Activated naive CD8-positive, alpha-beta T cell treated with anti-CD3 and anti-CD28 coated beads for 36 hours (primary cell): ENCODE results near the gene PDE4B. TPM values are rescaled to one million over a fixed set of nuclear protein-coding genes. Genes with fewer than 3 reads are reported as not detected.
"Not testable (repeated sequence)": the region's sequence is repeated elsewhere in the genome, so short reads cannot be mapped to it uniquely, and the experiment has no call there.

Source experiments
- DNase-seq: peaks from one replicate; pipeline ENCODE4 v3.0.0; 2021
- H3K27ac Mint-ChIP-seq: one replicate; pipeline ENCODE4 v1.8.0; 2022; ENCODE audit warnings: mild to moderate bottlenecking, moderate library complexity, mixed read lengths
- H3K27me3 Mint-ChIP-seq: one replicate; pipeline ENCODE4 v1.8.0; 2022; ENCODE audit warnings: mild to moderate bottlenecking, mixed read lengths
- H3K36me3 Mint-ChIP-seq: one replicate; pipeline ENCODE4 v1.8.0; 2021; ENCODE audit warnings: mild to moderate bottlenecking, mixed read lengths
- H3K4me1 Mint-ChIP-seq: one replicate; pipeline ENCODE4 v1.8.0; 2021; ENCODE audit warnings: mixed read lengths
- H3K4me3 Mint-ChIP-seq: one replicate; pipeline ENCODE4 v1.8.0; 2022; ENCODE audit warnings: mild to moderate bottlenecking, moderate library complexity, mixed read lengths
- H3K9me3 Mint-ChIP-seq: one replicate; pipeline ENCODE4 v1.8.0; 2022; ENCODE audit warnings: mixed read lengths
- total RNA-seq, 2 experiments: library from RNA; stranded (reverse); gene quantifications; one replicate each; pipeline ENCODE4 v1.2.3, GENCODE V29; 2021

Gene PDE4B
- total RNA-seq, 2 experiments from 2014 or later: 22.3 to 24.6 TPM

GRCh38 chr1:66405061-66405460 is 612.4 kb downstream of the PDE4B start:
- no peak overlapping the region for H3K4me3 Mint-ChIP-seq
- peaks cover 8% of the 10 kb centered on the region for H3K36me3 Mint-ChIP-seq
- DNase-seq: no peak
- H3K27me3 Mint-ChIP-seq: no peaks in the 10 kb centered on the region
- H3K27ac Mint-ChIP-seq: no peak overlapping the region
- H3K4me1 Mint-ChIP-seq: peaks cover 24% of the 10 kb centered on the region
- peaks cover 11% of the 10 kb centered on the region for H3K9me3 Mint-ChIP-seq

GRCh38 chr1:66411449-66411848 is 618.8 kb downstream of the PDE4B start:
- Mint-ChIP-seq H3K36me3 (peaks cover 15% of the 10 kb centered on the region), H3K4me1 (peaks cover 27% of the 10 kb centered on the region), H3K9me3 (peaks cover 25% of the 10 kb centered on the region)
- not testable (repeated sequence) for H3K4me3 Mint-ChIP-seq, H3K27me3 Mint-ChIP-seq, H3K27ac Mint-ChIP-seq, DNase-seq

GRCh38 chr1:66412704-66413103 is 620.0 kb downstream of the PDE4B start:
- H3K27ac Mint-ChIP-seq: no peak overlapping the region
- no peaks in the 10 kb centered on the region for H3K27me3 Mint-ChIP-seq
- no peak overlapping the region for H3K4me3 Mint-ChIP-seq
- H3K4me1 Mint-ChIP-seq: peaks cover 27% of the 10 kb centered on the region
- peaks cover 21% of the 10 kb centered on the region for H3K36me3 Mint-ChIP-seq
- peaks cover 35% of the 10 kb centered on the region for H3K9me3 Mint-ChIP-seq
- no peak for DNase-seq

DNA sequence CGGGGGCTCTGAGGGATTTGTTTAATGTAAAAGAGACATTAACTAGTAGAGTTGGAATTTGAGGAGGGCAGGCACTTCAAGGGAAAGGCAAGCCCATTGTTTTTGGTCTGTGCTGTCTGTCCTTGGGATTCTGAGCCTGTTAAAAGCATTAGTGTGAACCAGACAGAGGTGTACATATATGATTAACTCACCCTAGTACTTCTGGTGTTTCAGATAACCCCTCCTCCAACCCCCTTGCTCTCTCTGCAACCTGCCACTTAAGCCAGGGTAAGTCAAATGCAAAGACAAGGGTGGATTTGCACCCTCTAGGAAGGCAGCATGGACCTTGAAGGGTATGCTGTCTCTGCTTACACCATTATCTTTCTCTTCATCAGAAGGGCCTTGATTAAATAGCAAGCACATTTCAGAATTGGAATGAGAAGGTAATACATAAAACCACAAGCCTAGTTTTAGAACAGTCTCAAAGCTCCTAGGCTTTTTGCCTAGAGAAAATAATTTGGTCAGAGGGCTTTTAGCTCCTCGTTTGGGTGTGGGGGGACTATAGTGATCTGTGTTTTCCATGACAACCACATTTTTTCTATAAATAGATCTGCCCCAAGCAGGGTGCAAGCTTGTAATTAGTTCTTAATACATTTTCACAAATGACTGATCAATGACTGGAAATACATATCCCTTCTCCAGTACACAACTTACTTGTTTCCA is 620.6 kb downstream of the PDE4B start:
- Mint-ChIP-seq H3K4me1 (peaks cover 27% of the 10 kb centered on the region), H3K27ac (no peak overlapping the region), H3K9me3 (peaks cover 39% of the 10 kb centered on the region), H3K27me3 (no peaks in the 10 kb centered on the region), H3K36me3 (peaks cover 25% of the 10 kb centered on the region), H3K4me3 (no peak overlapping the region)
- DNase-seq: no peak

DNA sequence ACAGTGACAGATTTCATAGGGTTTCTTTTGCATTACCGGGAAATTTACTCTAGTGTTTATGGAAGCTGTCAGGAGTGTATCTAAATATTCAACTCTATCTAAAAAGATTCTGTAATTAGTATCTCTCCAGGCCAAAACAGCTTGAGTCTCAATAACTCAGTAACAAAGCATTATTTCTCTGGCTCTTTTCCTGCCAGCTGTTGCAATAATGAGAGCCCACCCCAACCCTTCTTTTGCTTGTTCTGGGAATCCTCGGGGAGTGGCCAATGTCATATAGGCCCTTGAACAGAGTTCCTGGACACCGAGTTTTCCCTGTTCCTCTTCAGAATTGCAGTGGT is 621.1 kb downstream of the PDE4B start:
- no peak for DNase-seq
- Mint-ChIP-seq H3K27ac (no peak overlapping the region), H3K36me3 (peaks cover 26% of the 10 kb centered on the region), H3K4me1 (peaks cover 27% of the 10 kb centered on the region), H3K27me3 (no peaks in the 10 kb centered on the region), H3K9me3 (peaks cover 42% of the 10 kb centered on the region), H3K4me3 (no peak overlapping the region)

GRCh38 chr1:66415281-66415680 is 622.6 kb downstream of the PDE4B start:
- DNase-seq: no peak
- H3K27me3 Mint-ChIP-seq: no peaks in the 10 kb centered on the region
- H3K4me1 Mint-ChIP-seq: peaks cover 27% of the 10 kb centered on the region
- H3K4me3 Mint-ChIP-seq: no peak overlapping the region
- H3K9me3 Mint-ChIP-seq: peaks cover 39% of the 10 kb centered on the region
- H3K36me3 Mint-ChIP-seq: peaks cover 20% of the 10 kb centered on the region
- H3K27ac Mint-ChIP-seq: no peak overlapping the region

DNA sequence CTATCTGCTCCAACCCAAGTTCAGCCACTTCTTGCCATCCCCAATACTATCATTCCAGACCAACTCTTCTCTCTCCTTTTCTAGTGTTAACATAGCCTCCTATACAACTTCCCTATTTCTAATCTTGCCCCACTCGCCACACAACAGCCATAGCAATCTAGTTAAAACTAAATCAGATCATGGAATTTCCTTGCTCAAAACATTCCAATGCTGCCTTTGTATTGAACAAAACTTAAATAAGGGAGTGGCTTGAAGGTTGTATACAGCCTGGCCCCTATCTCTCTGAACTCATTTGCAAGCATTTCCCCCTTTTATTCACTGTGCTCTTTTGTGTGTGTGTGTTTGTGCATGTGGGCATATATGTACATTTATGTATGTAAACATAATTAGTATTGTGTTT is 623.2 kb downstream of the PDE4B start:
- H3K27me3 Mint-ChIP-seq: no peaks in the 10 kb centered on the region
- no peak overlapping the region for H3K4me3 Mint-ChIP-seq
- peaks cover 19% of the 10 kb centered on the region for H3K36me3 Mint-ChIP-seq
- H3K9me3 Mint-ChIP-seq: peaks cover 37% of the 10 kb centered on the region
- no peak overlapping the region for H3K27ac Mint-ChIP-seq
- peaks cover 25% of the 10 kb centered on the region for H3K4me1 Mint-ChIP-seq
- DNase-seq: no peak

DNA sequence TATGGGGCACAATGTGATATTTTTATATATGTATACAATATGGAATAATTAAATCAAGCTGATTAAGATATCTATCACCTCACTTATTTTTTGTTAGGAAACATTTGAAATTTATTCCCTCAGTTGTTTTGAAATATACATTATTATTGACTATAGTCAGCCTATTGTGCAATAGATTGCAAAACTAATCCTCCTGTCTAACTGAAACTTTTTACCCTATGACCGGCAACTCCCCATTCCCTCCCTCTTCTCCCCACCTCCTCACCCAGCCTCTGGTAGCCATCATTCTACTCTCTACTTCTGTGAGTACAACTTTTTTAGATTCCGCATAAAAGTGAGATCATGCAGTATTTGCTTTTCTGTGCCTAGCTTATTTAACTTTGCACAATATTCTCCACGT is 623.6 kb downstream of the PDE4B start:
- Mint-ChIP-seq H3K9me3 (peaks cover 34% of the 10 kb centered on the region), H3K4me1 (peaks cover 21% of the 10 kb centered on the region), H3K4me3 (no peak overlapping the region), H3K27ac (no peak overlapping the region), H3K36me3 (peaks cover 19% of the 10 kb centered on the region), H3K27me3 (no peaks in the 10 kb centered on the region)
- DNase-seq: no peak

GRCh38 chr1:66418021-66418420 is 625.3 kb downstream of the PDE4B start:
- Mint-ChIP-seq H3K36me3 (peaks cover 15% of the 10 kb centered on the region), H3K27ac (no peak overlapping the region), H3K4me3 (no peak overlapping the region), H3K4me1 (peaks cover 14% of the 10 kb centered on the region), H3K9me3 (peaks cover 31% of the 10 kb centered on the region), H3K27me3 (no peaks in the 10 kb centered on the region)
- DNase-seq: no peak

- H3K4me1 Mint-ChIP-seq, H3K27me3 Mint-ChIP-seq, DNase-seq, H3K4me3 Mint-ChIP-seq, H3K27ac Mint-ChIP-seq: not testable (repeated sequence)
- Mint-ChIP-seq H3K36me3 (peaks cover 15% of the 10 kb centered on the region), H3K9me3 (peaks cover 32% of the 10 kb centered on the region)
Measured at GRCh38 chr1:66420171-66420570, 627.5 kb downstream of the PDE4B start.

DNA sequence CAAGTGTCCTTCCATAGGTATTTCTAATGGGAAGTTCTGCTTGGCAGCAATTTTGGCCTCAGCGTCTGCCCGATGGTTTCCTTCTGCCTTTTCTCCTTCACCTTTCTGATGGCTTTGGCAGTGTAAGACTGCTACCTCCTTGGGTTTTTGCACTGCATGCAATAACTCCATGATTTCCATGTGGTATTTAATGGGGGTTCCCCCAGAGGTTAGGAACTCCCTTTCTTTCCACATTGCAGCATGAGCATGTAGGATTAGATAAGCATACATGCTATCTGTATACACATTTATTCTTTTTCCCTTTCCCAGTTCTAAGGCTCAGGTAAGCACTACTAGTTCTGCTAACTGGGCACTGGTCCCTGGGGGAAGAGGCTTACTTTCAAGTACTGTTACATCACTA is 628.2 kb downstream of the PDE4B start:
- not testable (repeated sequence) for H3K27me3 Mint-ChIP-seq, H3K27ac Mint-ChIP-seq, H3K4me1 Mint-ChIP-seq, DNase-seq, H3K4me3 Mint-ChIP-seq
- H3K9me3 Mint-ChIP-seq: peaks cover 29% of the 10 kb centered on the region
- peaks cover 15% of the 10 kb centered on the region for H3K36me3 Mint-ChIP-seq

DNA sequence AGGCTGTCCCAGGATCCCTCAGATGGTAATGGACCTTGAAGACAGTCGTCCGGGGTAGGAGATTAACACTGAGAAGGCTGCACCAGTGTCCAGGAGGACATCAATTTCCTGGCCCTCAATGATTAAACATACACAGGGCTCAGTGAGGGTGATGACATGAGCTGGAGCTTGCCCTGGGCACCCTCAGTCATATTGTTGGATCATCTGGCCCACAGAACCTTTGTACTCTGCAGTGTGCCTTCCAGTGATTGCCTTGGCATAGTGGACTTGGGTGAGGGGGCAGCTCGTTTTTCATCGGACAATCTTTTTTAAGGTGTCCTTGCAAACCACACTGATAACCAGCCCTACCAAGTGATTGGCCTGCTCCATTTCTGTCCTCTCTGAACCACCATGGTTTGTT is 630.1 kb downstream of the PDE4B start:
- H3K4me3 Mint-ChIP-seq: no peak overlapping the region

More for the DNA sequence above, 630.1 kb downstream of the PDE4B start:
- Mint-ChIP-seq H3K4me1 (peaks cover 13% of the 10 kb centered on the region), H3K9me3 (peaks cover 20% of the 10 kb centered on the region), H3K27ac (no peak overlapping the region), H3K27me3 (no peaks in the 10 kb centered on the region), H3K36me3 (peaks cover 9% of the 10 kb centered on the region)
- DNase-seq: no peak
